Eye (tissue), 1 donor: ENCODE results near the gene PDLIM5.
A peak's percentile ranks its signal among the peaks of the same experiment; 100 is the strongest.

Source experiments
- DNase-seq: peaks from one replicate; pipeline ENCODE4 v3.0.0-alpha.2; 2015

Gene PDLIM5

GRCh38 chr4:94566420-94566819 lies 114.7 kb downstream of the PDLIM5 start:
- DNase-seq: no peak

GRCh38 chr4:94567811-94568210 lies 116.1 kb downstream of the PDLIM5 start:
- DNase-seq: no peak

GRCh38 chr4:94570558-94570957 lies 118.8 kb downstream of the PDLIM5 start:
- DNase-seq: peak; percentile 65

- no peak for DNase-seq
Observed at GRCh38 chr4:94571298-94571697, 119.6 kb downstream of the PDLIM5 start.

GRCh38 chr4:94571715-94572114 lies 120.0 kb downstream of the PDLIM5 start:
- no peak for DNase-seq

- DNase-seq: no peak
Observed at GRCh38 chr4:94574050-94574449, 122.3 kb downstream of the PDLIM5 start.

- no peak for DNase-seq
Observed at GRCh38 chr4:94574616-94575015, 122.9 kb downstream of the PDLIM5 start.

- DNase-seq: no peak
Observed at GRCh38 chr4:94575652-94576051, 123.9 kb downstream of the PDLIM5 start.

GRCh38 chr4:94576210-94576609 lies 124.5 kb downstream of the PDLIM5 start:
- DNase-seq: no peak

- DNase-seq: peak; percentile 87
Observed at GRCh38 chr4:94577136-94577535, 125.4 kb downstream of the PDLIM5 start.

- DNase-seq: no peak
Observed at GRCh38 chr4:94578195-94578594, 126.5 kb downstream of the PDLIM5 start.

- no peak for DNase-seq
Observed at GRCh38 chr4:94581766-94582165, 130.0 kb downstream of the PDLIM5 start.

- DNase-seq: no peak
Observed at GRCh38 chr4:94582517-94582916, 130.8 kb downstream of the PDLIM5 start.

GRCh38 chr4:94583914-94584641 lies 132.3 kb downstream of the PDLIM5 start:
- DNase-seq: no peak

- no peak for DNase-seq
Observed at GRCh38 chr4:94588896-94589693, 137.4 kb downstream of the PDLIM5 start.

GRCh38 chr4:94590493-94590892 lies 138.8 kb downstream of the PDLIM5 start:
- no peak for DNase-seq

GRCh38 chr4:94591289-94591688 lies 139.5 kb downstream of the PDLIM5 start:
- no peak for DNase-seq

- DNase-seq: no peak
Observed at GRCh38 chr4:94595013-94595412, 143.3 kb downstream of the PDLIM5 start.

- peak; percentile 65 for DNase-seq
Observed at GRCh38 chr4:94595880-94596483, 144.2 kb downstream of the PDLIM5 start.

- DNase-seq: no peak
Observed at GRCh38 chr4:94598758-94599157, 147.0 kb downstream of the PDLIM5 start.

- no peak for DNase-seq
Observed at GRCh38 chr4:94603170-94603747, 151.5 kb downstream of the PDLIM5 start.

- DNase-seq: no peak
Observed at GRCh38 chr4:94605241-94605805, 153.6 kb downstream of the PDLIM5 start.

- no peak for DNase-seq
Observed at GRCh38 chr4:94610145-94610544, 158.4 kb downstream of the PDLIM5 start.
